ENCODE results near the gene DMRT1.

DMRT1 gene

DNA sequence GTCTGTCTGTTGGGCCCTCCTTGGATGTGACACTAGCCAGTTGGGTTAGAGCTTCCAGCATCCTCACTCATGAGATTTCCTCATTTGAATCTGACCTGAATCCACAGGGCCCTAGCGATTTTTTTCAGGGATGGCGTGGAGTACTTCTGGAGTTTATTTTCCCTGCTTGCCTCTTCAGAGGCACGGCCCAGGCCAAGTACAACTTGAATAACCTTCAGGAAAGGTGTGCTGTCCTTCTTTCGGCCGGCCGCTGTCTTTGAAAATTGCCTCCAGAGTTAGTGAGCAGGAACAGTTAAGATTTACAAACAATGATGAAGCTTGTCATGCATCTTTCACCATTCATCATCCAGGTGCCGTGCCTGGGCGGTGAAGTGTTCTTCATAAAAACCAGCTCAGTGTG, 85.5 kb downstream of the DMRT1 start:
- no peak for DNase-seq

DNA sequence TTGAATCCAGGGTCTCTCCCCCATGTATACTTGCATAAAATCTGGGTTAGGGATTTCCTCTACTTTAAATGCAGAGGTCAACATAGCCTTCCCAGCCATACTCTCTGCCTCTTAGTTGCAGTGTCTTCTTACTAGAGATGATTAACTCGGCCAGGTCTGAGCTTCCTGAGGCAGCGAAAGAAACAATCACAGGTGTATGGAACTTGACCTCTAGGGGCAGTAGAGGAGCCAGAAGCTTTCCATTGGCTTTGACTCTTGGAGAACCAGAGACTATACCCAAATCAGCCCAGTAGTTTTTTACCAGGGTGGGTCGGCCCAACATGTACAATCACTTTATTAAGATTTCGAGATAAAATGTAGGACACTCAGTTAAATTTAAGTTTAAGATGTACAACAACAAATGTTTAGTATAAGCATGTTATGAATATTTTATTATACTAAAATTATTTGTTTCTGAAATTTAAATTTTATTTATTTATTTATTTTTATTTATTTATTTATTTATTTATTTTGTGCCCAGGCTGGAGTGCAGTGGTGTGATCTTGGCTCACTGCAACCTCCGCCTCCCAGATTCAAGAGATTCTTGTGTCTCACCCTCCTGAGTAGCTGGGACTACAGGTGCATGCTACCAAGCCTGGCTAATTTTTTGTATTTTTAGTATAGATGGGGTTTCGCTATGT, 87.0 kb downstream of the DMRT1 start:
- peak; percentile 1 for DNase-seq

GRCh38 chr9:929719-930118, 88.2 kb downstream of the DMRT1 start:
- DNase-seq = no peak

DNA sequence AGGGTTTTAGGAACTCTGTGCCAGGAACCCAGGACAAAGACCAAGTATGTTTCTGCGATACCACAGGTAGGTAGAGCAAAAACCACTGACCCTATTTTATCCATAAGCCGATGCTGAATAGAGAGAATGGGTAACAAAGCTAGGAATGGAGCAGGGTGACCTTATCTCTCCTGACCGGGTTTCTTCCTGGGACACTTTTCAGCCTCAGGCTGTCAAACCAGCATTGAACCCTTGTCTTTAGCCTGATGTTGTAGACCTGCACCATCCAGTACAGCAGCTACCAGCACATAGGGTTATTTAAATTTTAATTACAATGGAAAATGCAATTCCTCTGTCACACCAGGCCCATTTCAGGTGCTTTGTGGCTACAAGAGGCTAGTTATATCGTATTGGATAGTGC, 91.9 kb downstream of the DMRT1 start:
- DNase-seq = no peak

- DNase-seq = no peak
Measured at GRCh38 chr9:935348-935965, 94.0 kb downstream of the DMRT1 start.

- no peak for DNase-seq
Measured at GRCh38 chr9:942805-943580, 101.5 kb downstream of the DMRT1 start.

DNA sequence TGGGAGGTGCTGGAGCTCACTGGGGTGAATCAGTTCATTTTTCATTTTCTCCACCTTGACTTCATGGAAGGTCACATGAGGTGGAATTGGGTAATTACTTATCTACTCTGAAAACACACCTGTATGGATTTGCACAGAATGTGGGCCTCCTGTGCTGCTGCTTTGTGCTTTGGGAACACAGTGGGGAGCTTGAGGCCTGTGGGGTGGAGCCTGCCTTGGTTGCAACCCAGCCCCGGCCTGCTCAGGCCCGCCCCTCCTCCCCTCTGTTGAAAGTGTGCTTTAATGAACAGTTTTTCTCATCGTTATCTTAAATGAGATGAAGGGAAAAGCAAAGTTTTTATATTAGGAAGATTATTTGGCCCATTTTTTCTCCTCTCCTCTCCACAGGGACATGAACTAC, 106.5 kb downstream of the DMRT1 start:
- no peak for DNase-seq

- no peak for DNase-seq
Measured at GRCh38 chr9:948497-948896, 107.0 kb downstream of the DMRT1 start.

- DNase-seq = no peak
Measured at GRCh38 chr9:950139-950538, 108.6 kb downstream of the DMRT1 start.

DNA sequence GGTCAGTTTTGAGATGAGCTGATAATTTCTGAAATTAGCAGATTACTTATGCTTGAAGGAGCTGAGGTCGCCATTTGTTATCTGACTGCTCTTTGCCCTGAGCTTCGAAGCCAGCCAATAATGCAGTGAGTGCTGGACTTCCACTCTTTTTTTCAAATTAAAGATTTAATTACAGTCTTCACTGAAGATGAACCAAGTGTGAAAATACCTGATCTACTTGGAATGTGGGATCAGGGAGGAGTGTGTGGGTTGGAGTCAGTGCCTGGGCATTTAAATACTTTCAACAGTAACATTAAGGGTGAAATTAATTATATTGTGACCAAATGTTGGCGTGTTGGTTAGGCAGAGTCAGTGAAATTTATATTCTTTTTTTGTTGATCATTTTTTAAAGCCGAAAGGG, 111.0 kb downstream of the DMRT1 start:
- no peak for DNase-seq

DNA sequence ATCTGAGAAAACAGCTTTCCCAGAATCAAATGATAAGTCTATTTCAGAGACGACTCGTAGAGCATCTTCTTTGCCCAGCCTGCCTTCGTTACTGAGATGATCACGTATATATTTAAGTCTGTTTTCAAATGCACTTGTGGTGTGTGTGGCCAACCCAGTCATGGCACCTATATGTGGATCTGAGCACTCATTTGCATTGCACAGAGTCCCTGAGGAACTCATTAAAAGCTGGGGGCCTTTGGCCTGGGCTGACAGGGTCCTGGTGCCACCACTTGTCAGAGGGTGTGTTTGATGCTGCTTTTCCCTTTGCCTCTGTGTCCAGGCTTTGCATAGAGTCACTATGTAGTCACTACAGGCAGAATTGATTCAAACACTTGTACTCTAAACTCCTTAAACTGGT, 117.6 kb downstream of the DMRT1 start:
- no peak for DNase-seq

- DNase-seq = no peak
Measured at GRCh38 chr9:959914-960313, 118.4 kb downstream of the DMRT1 start.

DNA sequence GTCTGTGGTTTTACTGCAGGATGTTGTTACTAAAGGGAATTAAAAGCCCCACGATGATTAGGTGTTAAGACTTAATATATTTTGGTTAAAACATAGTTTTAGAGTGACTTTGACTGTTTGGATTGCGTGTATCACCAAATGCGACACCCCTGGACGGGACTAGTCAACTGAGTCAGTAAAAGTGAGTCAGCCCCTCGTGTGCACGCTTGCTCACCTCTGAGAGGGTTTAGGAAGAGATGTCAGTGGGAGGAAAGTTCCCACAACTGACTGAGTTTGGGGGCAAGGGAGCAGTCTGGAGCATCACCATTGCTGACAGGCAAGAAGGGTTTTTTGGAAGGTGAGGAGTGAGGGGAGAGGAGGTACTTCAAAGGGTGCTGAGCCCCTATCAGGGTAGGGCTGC, 120.5 kb downstream of the DMRT1 start:
- DNase-seq = peak; percentile 8

DNA sequence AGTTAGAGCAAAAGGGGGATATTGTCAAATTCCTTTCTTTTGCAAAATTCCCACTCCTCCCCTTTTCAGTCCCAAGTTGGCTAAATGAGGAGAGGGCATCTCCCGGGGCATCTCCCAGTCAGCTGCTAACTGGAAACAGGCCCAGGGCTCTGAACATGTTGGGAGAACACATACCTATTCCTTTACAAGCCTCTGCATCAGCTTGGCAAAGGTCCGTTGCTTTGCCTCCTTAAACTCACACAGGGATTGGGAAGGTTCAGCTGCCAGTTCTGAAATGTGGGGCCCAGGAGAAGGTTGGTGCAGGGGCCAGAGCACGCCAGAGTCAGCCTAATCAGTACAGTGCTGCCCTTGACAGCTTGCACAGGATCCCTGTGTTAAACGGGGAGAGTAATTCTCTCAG, 124.0 kb downstream of the DMRT1 start:
- DNase-seq = no peak

- DNase-seq = no peak
Measured at GRCh38 chr9:966870-967269, 125.4 kb downstream of the DMRT1 start.

DNA sequence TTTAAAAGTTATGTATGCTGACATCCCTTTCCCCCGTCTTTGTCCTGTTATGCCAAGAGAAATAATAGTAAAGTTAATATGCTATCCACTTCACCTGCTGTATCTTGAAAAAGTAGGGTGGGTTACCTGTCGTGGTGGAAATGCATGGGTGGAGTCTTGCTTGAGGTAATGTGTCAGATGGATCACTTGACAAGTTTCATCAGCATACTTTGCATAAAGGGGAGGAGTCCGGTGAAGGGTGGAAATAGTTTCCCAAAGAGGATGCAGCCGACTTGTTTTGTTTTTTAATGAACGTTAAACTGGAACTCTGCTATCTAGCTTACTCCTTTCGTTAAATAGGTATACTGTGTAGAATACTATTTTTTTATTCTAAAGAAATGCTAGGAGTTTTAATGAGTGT, 125.9 kb downstream of the DMRT1 start:
- no peak for DNase-seq

GRCh38 chr9:967903-968641, 126.6 kb downstream of the DMRT1 start:
- no peak for DNase-seq

GRCh38 chr9:969310-970150, 128.0 kb downstream of the DMRT1 start:
- DNase-seq = no peak

- no peak for DNase-seq
Measured at GRCh38 chr9:970151-970996, 128.9 kb downstream of the DMRT1 start.

- no peak for DNase-seq
Measured at GRCh38 chr9:971901-972500, 130.5 kb downstream of the DMRT1 start.
